HG02870 (cell line): Measurements from ENCODE around the gene KRT71.
"Not testable (repeated sequence)": the region's sequence is repeated elsewhere in the genome, so short reads cannot be mapped to it uniquely, and the experiment has no call there.

Source experiments
- ATAC-seq: cut with Tn5 transposase; IDR thresholded peaks from one replicate; pipeline ENCODE4 v1.9.1; 2021; ENCODE audit warnings: mild to moderate bottlenecking, moderate library complexity; ENCODE audit not compliant: unreplicated experiment

KRT71 gene

GRCh38 chr12:52552681-52553195 is at the start of gene KRT71:
Gene KRT71, minus strand, starts transcription at chr12:52553145. Its CDS starts 68 bp downstream, at chr12:52553077.
- no peak for ATAC-seq

- ATAC-seq: no peak
Measured at GRCh38 chr12:52602552-52602951, 49.6 kb upstream of the KRT71 start.

GRCh38 chr12:52601671-52602070 is 48.7 kb upstream of the KRT71 start:
- no peak for ATAC-seq

GRCh38 chr12:52600941-52601481 is 48.1 kb upstream of the KRT71 start, which contains the start of gene KRT72:
Gene KRT72, minus strand, starts transcription at chr12:52601463. Its CDS starts 11 bp downstream, at chr12:52601452.
- no peak for ATAC-seq

- no peak for ATAC-seq
Measured at GRCh38 chr12:52600475-52600874, 47.5 kb upstream of the KRT71 start.

GRCh38 chr12:52600071-52600470 is 47.1 kb upstream of the KRT71 start:
- ATAC-seq: no peak

GRCh38 chr12:52598966-52599365 is 46.0 kb upstream of the KRT71 start:
- no peak for ATAC-seq

GRCh38 chr12:52594237-52594636 is 41.3 kb upstream of the KRT71 start:
- not testable (repeated sequence) for ATAC-seq

- no peak for ATAC-seq
Measured at GRCh38 chr12:52591521-52591920, 38.6 kb upstream of the KRT71 start.

GRCh38 chr12:52590021-52590420 is 37.1 kb upstream of the KRT71 start:
- ATAC-seq: no peak

- ATAC-seq: no peak
Measured at GRCh38 chr12:52587563-52587962, 34.6 kb upstream of the KRT71 start.

- no peak for ATAC-seq
Measured at GRCh38 chr12:52585946-52586345, 33.0 kb upstream of the KRT71 start.

GRCh38 chr12:52585066-52585465 is 32.1 kb upstream of the KRT71 start:
- no peak for ATAC-seq

GRCh38 chr12:52584156-52584682 is 31.3 kb upstream of the KRT71 start:
- no peak for ATAC-seq

- no peak for ATAC-seq
Measured at GRCh38 chr12:52582971-52583456, 30.1 kb upstream of the KRT71 start.

- ATAC-seq: no peak
Measured at GRCh38 chr12:52582486-52582885, 29.5 kb upstream of the KRT71 start.

- ATAC-seq: no peak
Measured at GRCh38 chr12:52581481-52581880, 28.5 kb upstream of the KRT71 start.

- no peak for ATAC-seq
Measured at GRCh38 chr12:52581066-52581465, 28.1 kb upstream of the KRT71 start.

GRCh38 chr12:52580496-52580895 is 27.6 kb upstream of the KRT71 start:
- ATAC-seq: no peak

- no peak for ATAC-seq
Measured at GRCh38 chr12:52579468-52580465, 26.8 kb upstream of the KRT71 start.

- ATAC-seq: no peak
Measured at GRCh38 chr12:52578469-52578868, 25.5 kb upstream of the KRT71 start.
